Stimulated activated CD8-positive, alpha-beta memory T cell treated with anti-CD3 and anti-CD28 coated beads, Interleukin-2, amount 100 ng/mL, for 48 hours (primary cell): Measurements from ENCODE around the gene SYNRG.
A peak's percentile ranks its signal among the peaks of the same experiment; 100 is the strongest.

ENCODE experiments used
- DNase-seq, 2 donors: peaks; one replicate each; pipeline ENCODE4 v3.0.0-alpha.2; 2020; ENCODE audit warnings: low read depth in 2 of 2

Gene SYNRG

DNA sequence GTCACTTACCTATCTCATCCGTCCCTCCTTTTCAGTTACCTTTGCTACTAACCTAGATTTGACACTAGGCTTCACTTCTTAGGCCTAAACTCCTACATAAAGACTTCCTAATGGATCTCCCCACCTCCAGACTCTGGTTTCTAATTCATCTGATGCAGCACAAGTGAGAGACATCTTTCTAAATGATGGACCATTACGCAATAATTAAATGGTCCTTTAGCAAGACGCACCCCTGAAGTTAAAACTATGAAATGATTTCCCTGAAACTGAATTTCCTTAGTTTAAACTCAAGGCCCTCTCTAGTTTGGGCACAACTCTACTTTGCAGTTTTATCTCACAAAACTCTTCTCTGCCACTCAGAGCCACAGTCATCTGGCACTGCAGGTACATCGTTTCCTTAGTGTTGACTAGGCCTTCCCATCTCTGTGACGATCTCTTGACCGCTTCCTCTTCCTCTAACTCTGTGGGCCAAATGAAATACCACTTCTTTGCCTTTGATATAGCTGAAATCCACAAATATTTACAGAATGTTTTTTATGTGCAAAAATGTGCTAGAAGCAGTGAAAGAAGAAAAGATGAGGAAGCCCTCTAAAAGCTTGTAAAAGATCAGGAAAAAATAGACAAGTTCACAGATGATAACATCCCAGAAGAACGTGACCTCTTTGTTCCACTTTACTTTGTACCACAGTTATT lies 3.3 kb downstream of the SYNRG start:
- peak in 1 of 2 donors; percentile 11 for DNase-seq

DNA sequence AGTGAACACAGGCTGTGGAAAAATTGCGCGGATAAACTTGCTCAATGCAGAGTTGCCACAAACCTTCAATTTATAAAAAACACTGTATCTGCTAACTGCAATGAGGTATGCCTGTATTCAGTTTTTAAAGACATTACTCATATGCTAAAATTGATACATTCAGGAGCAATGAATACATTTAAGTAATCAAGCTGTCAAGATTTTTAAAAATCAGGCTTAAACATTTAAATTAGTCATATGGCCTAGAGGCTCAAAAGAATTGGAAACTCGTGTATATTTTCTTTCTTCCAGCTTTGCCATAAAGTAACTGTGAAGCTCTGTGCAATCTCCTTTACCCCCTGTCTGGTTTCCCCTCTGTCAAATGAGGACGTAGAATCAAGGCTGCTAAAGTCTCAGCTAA lies 4.1 kb downstream of the SYNRG start:
- no peak for DNase-seq

DNA sequence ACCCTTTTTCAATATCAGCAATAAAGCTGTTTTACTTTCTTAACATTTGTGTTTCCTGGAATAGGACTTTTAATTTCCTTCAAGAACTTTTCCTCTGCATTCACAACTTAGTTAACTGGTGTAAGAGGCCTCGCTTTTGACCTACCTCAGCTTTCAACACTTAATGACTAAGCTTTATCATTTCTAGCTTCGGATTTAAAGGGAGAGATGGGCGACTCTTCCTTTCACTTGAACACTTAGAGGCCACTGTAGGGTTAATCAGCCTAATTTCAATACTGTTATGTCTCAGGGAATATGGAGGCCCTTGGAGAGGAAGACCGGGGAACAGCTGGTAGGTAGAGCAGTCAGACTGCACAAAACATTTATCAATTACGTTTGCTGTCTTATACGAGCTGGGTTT lies 4.7 kb downstream of the SYNRG start:
- DNase-seq = no peak

DNA sequence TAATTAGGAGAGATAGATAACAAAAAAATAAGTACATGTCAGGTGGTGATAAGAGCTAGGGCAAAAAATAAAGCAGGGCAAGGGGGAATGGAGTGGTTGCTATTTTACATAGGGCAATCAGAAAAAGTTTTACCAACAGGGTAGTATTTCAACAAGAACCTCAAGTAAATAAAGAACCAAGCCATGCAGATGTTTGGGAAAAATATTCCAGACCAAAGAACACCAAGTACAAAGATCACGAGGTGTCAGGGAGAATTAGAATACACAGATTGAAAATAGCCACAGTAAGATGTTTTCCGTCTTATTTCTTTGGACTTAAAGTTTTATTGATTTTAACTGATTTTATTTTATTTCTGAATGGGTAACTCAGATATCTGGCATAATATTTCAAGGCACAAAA lies 11.1 kb downstream of the SYNRG start:
- no peak for DNase-seq

DNA sequence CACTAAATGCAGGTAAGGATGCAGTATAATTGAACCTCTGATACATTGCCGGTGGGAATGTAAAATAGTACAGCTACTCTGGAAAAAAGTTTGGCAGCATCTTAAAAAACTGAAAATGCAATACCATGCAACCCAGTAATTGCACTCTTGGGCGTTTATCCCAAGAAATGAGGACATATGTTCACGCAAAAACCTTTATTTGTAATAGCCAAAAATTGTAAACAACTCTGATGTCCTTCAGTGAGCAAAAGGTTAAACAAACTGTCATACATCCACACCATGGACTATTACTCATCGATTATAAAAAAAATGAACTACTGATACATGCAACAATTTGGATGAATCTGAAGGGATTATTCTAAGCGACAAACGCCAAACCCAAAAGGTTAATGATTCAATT lies 16.9 kb downstream of the SYNRG start:
- no peak for DNase-seq

DNA sequence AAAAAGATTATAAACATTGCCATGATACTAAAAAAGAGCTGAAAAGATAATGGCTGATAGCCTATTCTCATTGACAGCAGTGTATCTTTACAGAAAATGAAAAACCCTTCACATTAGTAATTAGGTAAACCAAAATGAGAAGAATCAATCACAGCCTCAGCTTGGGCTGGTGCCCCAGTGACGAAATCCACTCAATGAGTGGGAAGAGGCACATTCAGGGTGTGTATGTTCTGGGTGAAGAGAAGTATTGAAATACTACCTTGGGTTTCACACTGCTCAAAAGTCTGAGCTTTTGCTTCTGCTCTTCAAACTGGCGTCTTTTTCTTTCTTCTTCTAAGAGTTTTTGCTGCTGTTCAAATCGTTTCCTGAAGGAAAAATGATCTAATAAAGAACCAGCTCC lies 24.2 kb downstream of the SYNRG start:
- DNase-seq = no peak

DNA sequence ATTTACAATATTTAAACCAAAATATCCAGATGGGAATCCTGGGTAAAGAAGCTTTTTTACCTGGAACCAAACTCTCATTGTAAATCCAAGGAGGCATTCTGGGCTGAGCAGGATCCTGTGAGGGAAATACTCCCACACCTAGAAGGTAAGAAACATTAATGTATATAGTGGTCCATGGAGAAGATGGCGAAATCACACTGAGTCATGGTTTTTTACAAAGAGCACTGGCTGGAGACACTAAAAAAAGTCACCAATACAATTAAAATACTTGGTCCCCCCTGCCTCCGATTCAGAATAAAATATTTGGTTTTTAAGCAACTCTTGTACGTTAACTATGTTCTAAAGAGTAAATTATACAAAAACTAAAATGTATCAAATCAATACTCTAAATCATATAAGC lies 32.9 kb downstream of the SYNRG start:
- DNase-seq = no peak

DNA sequence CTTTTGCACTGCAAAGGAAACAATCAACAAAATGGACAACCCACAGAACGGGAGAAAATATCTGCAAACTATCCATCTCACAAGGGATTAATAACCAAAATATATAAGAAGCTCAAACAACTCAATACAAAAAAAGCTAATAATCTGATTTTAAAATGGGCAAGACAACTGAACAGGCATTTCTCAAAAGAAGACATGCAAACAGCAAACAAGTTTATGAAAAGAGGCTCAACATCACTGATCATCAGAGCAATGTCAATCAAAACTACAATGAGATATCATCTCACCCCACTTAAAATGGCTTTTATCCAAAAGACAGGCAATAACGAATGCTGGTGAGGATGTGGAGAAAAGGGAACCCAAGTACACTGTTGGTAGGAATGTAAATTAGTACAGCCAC lies 34.8 kb downstream of the SYNRG start:
- no peak for DNase-seq

DNA sequence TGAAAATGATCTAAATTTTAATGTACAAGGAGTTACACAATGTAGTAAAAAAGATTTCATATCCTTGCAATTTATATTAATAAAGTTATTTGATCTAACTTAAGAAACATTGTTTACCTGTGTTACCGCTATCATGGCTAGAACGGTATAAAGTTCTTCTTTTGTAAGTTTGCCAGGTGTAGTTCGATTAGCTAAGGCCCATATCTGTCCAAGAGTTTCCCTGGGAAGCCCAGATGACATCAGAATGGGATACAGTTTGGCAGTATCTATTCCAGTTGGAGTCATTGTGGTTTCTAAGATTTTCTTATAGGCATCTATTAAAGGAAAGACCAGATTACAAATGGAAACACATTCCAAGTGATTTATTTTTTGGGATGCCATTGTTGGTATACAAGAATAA lies 37.5 kb downstream of the SYNRG start:
- no peak for DNase-seq

DNA sequence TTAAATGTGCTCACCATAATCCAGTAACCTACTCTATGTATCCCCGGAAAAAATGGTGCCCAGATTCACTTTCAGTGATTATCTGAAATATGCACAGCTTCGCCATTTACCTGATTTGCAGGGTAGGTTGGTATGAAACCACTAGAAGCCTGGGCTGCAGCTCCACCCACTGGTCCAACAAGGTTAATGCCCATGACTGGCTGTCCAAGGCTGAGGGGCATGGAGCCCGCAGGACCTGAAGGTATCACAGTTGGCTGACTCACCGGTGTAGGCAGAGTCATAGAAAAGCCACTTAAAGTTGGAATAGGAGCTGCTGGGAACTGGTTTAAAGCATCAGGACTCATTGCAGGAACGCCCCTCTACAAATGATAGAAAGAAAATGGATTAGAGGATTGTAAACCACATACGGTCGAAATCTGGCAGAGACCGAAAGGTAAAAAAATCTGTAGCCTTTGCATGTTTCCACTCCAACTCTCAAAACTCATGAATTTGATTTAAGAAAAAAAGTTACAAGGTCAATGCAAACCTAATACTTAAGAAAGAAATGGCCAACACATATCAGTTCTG lies 38.6 kb downstream of the SYNRG start:
- peak; percentile 5 to 28 for DNase-seq

DNA sequence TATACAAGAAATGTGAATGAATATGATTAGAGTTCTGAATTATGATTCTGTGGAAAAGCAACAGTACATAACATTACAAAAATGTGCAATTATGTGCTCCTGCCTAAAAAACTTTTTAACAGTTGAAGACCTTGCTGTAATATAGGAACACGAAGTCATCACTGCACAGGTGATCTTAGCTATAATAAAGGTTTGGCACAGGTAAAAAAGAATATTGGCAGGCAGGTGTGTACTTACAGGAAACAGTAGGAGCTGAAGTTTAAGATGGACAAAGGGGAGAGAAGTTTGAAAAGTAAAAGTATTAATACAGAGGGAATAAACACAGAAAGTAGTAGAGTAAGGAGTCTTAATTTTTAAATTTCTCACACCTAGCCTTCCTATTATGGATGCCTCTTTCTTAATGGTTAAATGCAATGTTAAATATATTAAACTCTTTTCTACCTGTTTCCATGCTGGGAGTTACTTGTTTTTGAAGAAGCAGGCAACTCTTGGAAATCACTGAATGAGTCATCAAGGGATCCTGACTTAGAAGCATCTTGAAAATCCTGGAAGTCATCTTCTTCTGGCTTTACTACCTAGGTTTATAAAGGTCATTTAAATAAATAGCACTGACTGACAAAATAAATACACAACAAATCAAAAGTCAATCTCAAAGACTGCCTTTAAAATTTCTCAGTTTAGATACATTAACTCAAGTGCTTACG lies 40.7 kb downstream of the SYNRG start:
- no peak for DNase-seq

DNA sequence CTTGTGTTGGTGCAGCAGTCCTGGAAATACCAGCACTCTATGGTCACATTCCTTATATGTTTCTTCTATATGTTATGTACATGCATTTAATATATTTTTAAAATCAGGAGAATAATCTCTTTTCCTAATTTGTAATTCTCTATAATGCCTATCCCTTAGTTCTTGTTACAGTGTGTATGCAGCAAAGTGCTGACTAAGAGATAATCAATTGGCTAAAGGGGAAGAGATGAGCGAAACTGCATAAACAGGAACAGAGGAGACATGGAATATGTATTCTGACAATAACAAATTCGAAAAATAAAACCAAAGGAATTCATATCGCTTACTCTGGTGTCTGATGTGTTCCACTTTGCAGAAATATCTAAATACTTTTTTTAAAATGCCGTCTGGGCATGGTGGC lies 41.7 kb downstream of the SYNRG start:
- DNase-seq = no peak

DNA sequence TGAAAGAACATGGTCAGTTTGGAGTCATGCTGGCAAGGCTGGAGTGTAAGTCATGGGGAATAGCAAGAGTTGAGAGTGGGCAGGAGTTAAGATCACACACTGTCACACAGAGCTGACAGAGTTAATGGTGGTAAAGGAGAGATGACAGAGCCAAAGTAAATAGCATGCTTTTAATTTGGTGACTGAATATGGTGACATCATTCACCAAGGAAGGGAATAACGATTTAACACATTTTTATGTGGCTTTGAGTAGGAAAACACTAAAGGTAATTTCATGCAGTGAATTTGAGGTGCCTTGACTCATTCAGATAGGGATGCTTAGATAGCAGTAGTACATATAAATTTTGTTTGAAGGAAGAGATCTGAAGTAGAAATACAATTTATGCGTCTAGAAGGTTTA lies 42.1 kb downstream of the SYNRG start:
- DNase-seq = no peak

DNA sequence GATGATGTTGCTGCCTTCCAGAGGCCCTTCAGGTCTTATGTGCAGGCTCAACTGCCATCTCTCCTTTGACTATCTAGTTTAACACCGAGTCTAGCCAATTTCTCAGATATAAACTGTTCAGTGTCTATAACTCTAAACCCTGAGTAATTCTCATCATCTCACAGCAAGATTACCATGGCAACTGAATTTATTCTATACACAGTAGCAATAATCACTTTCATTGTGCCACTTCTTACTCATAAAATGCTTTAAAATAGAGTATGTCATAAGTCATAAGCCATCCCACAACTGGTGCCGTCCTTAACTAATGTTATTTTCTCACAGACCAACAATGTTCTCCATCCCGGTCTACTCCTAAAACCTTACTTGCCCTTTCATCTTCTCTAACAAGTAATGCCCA lies 45.0 kb downstream of the SYNRG start:
- no peak for DNase-seq

DNA sequence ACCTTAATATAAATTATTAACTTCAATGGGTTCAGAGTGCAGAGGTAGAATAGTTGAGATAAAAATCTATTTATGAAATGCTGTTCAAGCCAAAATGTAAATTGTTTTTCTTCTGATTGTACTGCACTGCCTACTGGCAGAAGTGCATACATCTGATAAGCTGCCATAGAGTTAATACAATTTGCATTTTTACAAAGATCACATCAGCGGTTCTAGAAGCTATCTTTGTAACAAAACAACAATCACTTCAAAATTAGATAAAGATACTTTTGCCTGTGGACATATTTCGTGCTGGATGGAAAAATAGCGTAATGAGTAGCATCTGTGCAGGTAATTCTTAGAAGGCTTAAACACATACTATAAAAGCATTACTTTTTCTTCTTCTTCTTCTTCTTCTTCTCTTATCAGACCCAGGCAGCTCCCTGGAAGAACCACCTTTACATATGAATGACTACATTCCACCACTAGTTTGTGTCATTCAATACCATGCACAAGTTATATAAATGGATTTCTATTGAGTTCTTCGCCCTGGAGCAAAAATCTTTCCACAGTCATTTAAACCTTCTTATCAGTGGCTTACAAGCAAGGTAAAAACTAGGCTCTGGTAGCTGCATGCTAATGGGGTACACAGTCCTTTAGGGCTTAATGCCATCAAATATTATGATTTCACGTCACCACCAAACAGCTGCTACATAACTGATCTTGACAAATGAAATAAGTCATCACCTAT lies 47.0 kb downstream of the SYNRG start:
- DNase-seq = no peak

DNA sequence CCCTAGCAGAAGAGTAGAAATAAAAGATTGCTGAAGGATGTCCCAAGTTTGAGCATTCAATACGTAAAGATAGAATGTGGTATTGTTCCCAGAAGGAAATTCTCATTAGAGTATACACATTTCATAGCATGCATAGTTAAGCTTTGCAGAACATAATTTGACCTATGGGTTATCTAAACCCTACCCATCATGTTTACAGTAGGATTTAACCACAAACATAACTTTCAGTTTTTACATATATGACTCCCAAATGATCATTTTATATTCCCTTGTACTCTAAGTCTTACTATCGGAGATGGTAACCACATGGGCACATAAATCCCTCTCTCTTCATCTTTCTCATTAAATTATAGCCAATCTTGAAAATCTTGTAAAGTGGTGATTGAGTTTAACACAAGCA lies 50.9 kb downstream of the SYNRG start:
- DNase-seq = no peak

DNA sequence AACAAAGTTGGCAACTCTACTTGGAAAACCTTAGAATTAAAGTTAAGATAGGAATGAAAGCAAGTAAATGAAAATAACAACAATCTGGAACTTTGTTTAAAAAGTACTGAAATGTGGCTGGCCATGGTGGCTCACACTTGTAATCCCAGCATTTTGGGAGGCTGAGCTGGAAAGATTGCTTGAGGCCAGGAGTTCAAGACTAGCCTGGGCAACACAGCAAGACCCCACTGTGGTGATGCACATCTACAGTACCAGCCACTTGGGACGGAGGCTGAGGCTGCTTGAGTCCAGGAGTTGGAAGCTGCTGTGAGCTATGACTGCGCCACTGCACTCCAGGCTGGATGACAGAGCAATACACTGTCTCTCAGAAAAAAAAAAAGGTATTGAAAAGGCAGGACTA lies 51.7 kb downstream of the SYNRG start:
- no peak for DNase-seq

DNA sequence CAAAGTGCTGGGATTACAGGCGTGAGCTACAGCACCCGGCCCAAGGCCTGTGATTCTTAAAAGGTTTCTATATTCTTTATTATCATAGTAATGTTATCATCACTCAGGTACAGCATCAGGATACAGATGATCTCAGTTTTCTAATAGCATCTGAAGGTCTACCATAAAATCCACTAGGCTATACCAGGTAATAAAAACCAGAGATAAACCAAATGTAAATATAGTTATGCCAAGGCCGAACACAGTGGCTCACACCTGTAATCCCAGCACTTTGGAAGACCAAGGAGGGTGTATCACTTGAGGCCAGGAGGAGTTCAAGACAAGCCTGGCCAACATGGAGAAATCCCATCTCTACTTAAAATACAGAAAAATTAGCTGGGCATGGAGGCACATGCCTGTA lies 53.8 kb downstream of the SYNRG start:
- DNase-seq = no peak

DNA sequence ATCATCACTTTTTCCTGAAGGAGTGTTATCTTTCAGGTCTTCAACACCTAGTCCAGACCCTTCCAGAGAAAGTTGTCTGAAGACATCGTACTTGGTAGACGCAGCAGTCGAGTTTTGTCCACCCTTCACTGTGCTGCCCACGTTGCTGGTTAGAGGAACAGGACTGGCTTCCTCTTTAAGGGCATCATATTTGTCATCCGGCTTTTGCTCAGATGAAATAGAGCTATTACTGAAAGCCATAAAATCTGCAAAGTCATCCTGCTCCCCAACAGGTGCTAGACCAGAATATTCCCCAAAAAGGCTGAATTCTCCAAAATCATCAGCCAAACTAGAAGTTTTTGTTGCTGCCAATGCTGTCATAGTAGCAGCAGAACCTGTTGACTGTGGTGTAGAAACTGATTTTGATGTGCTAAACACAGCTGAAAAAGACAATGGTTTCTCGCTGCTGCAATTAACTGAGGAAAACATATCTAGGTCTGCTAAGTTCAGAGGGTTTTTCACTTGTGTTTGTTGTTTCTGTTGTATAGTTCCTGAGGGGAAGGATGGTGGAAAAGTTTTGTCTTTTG lies 55.7 kb downstream of the SYNRG start:
- DNase-seq = no peak

DNA sequence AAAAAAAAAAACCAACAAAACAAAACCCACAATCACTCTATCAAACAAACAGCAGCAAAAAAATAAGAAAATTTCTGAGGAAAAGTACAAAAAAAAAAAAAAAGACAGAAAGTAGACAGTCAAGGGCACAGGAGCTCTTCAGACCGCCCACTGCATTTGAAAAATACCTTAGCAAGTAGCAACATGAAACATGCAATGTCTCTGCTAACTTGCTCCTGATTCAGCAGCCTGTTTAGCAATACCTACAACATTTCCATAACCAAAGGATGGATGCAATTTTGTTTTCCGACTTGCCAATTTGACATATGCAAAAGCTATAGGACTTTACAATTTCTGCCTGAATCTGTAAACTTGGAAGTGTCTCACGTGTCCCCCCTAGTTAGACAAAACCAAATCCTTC lies 57.4 kb downstream of the SYNRG start:
- DNase-seq = no peak

DNA sequence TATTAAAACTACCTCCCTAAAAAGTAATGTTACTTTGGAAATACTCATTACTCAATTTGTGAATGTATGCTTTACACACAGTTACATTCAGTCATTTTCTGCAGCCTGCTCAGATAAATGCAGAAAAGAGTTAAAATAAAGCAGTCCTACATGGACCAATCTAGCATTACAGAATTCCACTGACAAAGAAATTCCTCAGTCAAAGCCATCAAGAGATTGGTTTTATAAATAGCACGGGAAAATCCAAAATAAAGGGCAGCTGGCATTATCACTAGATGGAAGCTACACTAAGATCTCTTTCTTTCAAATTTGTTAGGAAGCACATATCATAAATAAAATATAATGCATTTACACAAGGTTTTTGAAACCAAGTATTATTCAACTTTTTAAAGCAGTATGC lies 61.2 kb downstream of the SYNRG start:
- no peak for DNase-seq

DNA sequence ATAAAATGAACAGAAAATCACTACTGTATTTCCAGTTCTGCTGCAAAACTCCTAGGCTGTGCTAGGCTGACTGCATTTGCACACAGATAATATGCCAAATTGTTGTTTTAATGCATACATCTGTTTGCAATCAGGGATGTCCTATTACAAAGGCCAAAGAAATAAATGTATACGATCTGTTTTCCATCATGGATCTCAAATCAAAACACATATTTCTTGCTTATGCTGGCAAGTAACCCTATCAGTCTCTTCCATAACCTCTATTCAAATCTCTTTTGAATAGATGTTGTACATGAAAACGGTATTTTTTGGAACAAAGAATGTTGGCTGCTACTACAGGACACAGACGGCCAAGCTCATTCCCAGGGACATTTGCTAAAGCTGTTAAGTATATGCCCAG lies 62.9 kb downstream of the SYNRG start:
- no peak for DNase-seq

DNA sequence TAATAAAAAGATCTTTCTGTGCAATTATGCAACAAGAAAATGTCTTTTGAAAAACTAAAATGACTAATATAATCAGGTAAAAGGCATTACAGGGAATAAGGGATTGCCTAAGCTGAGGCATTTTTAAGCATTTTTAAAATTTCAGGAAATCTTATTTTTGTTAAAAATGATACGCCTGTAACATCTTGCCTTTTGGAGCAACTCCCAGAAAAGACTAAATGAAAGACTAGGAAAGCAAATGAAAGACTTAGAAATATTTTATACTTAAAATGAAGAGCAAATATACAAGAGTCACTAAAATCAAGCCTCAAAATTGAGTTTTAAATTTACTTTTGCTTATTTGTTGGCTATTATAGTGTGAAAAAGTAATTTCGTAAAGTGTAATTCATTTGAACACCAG lies 63.7 kb downstream of the SYNRG start:
- no peak for DNase-seq
